ENCODE measurements around the gene MTHFD1.
"Not testable (repeated sequence)": the region's sequence is repeated elsewhere in the genome, so short reads cannot be mapped to it uniquely, and the experiment has no call there.

The MTHFD1 gene

DNA sequence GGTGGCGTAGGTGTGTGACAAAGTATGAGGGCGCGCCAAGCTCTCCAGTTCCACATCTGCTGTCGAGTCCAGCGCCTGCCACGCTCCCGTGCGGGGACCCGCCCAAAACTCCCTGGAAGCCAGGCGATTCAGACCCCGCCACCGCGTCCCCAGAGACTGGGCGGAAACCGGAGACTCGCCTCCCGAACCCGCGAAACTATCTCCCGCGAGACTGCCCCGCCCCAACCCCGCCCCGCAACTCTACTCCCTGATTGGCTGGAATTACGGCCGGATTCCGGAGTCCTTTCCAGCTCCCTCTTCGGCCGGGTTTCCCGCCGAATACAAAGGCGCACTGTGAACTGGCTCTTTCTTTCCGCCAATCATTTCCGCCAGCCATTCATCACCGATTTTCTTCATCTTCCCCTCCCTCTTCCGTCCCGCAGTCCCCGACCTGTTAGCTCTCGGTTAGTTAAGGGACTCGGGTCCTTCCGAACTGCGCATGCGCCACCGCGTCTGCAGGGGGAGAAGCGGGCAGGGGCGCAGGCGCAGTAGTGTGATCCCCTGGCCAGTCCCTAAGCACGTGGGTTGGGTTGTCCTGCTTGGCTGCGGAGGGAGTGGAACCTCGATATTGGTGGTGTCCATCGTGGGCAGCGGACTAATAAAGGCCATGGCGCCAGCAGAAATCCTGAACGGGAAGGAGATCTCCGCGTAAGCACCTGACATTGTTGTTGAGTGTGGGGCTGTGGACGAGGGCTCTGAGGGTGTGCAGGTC is at the start of gene MTHFD1:
TSS of gene MTHFD1 (plus strand) at position 572 of the 751 bp plus-strand sequence. CDS start at position 647, 75 bp downstream.
- DNase-seq (ENCODE audit: low spot score): peak; percentile 98

DNA sequence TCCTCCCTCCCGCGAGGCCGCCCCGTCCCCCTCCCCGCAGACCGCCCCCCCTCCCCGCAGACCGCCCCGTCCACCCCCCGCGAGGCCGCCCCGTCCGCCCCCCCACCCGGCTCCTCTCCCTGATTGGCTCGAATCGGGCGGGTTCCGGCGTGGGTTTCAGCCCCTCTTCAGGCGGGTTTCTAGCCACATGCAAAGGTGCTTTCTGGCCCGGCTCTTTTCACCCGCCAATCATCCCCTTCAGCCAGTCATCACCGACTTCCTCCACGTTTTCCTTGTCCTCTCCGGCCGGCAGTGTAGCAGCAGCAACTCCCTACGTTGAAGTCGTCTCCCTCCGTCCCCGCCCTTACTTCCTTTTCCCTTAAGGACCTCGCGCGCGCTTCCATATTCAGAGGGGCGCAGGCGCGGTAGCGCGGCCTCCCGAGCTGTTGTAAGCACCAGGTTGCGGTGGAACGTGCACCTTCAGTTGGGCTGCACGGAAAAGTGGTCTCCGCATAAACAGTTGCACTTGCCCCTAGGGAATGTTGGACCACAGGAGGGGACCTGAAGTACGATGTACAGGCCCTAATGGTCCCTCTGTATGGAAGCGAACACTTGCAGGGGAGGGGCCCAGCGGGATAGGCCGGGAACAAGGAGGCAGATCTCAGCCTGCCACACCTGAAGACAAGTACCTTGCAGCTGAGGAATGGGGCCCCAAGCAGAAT is 49.4 kb upstream of the MTHFD1 start:
- peak; percentile 99 for DNase-seq (ENCODE audit: low spot score)

DNA sequence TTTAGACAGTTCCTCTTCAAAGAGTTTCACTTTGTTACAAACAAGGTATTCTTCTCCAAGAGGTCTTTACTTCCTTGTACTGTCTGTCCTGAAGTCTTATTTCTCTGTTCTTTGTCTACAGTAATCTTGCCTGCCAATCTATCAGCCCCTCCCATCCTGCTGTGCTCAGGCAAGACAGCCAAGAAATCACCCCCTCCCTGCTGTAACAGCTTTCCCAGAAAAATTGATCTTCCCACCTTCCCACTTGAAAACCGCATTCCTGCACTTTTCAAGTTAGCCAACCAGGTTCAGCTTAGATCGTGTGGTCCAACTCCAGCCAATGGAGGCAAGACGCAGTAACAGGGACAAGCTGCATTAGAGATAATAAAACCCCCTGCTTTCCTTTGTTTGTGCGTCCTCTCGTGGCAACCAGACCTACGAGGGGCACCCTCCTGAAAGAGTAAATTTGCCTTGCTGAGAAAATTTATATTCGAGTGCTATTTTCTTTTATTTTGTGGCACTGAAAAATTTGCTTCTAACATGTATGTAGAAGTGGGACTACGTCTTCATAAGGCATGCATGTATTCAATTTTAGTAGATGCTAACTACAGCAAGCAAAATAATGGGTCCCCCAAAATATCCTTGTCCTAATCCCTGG is 47.5 kb upstream of the MTHFD1 start:
- DNase-seq (ENCODE audit: low spot score): no peak

DNA sequence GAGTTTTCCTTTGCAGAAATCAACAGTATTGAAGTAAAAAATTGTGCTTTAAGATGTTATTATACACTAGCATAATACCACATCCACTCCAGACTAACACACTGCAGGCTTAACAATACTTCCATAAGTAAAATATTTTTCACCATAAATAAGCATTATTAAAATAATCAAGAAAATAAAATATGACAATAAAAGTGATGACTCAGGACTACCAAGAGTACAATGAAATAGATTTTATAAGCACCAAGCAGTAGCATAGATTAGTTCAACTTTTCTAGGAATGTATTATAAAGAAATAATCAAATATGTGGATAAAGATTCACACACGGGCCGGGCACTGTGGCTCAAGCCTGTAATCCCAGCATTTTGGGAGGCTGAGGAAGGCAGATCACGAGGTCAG is 40.4 kb upstream of the MTHFD1 start:
- DNase-seq (ENCODE audit: low spot score): no peak

DNA sequence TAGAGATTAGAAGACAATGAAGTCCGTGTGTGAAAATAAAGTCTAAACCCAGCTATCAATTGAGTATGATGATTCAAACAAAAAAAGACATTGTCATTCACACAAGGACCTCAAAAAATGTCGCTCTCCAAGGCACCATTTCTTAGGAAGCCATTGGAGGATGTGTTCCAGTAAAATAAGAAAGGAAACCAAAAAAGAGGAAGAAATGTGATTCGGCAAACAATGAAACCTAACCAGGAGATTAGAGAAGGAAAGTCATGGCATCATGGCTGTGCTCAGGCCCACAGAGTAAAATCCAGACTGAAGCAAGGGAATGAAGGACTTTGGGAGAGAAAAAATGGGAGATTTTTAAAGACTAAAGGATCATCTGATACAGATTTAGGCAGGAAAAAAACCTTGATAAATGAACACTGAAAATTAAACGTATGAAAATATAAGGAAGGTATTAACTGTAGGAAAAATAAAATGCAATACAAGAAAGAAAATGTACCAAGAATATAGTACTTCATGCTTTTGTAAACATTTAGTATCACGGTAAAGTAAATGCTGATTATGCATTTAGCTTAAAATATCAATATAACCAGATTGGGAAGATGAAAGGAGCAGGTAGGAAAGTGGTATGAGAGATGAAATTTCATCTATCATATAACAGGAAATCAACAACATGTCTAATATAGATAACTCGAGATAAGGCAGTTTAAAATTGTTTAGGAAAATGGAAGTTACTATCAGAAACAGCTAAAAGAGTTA is 38.2 kb upstream of the MTHFD1 start:
- no peak for DNase-seq (ENCODE audit: low spot score)

DNA sequence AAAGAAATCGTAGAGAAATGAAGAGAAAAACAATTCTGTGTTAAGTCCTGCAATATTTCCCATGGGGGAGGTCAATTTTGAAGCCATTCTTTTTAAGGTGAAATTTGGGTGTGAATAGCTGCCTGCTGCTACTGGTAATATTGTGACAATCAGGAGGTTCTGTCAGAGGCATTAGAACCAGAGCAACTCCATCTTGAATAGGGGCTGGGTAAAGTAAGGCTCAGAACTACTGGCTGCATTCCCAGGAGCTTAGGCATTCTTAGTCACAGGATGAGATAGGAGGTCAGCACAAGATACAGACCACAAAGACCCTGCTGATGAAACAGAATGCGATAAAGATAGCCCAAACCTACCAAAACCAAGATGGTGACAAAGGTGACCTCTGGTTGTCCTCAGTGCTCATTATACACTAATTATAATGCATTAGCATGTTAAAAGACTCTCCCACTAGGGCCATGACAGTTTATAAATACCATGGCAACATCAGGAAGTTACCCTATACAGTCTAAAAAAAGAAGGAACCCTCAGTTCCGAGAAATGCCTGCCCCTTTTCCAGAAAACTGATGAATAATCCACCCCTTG is 24.8 kb upstream of the MTHFD1 start:
- peak; percentile 45 for DNase-seq (ENCODE audit: low spot score)

DNA sequence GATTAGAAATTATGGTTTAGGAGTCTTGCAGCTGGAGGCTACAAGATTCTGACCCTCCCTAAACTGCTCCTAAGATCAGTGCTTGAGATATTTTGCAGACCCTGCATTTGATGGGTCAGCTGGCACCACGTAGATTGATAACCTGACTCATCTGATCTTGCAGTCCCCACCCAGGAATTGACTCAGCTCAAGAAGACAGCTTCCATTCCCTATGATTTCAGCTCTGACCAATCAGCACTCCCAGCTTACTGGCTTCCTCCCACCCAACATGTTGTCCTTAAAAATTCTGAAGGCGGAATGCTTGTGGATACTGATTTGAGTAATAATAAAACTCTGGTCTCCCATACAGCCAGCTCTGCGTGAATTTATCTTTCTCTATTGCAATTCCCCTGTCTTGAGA is 23.2 kb upstream of the MTHFD1 start:
- no peak for DNase-seq (ENCODE audit: low spot score)

DNA sequence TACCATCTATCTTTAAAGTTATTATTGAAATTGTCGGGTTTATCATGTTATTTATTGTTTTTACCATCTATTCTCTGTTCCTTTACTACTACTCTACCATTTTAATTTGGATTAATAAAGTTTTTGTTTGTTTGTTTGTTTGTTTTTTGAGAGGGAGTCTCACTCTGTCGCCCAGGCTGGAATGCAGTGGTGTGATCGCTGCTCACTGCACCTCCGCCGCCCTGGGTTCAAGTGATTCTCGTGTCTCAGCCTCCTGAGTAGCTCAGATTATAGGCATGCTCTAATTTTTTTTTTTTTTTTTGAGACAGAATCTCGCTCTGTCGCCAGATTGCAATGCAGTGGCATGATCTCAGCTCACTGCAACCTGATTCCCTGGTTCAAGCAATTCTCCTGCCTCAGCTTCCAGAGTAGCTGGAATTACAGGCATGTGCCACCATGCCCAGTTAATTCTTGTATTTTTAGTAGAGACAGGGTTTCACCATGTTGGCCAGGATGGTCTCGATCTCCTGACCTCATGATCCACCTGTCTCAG is 22.7 kb upstream of the MTHFD1 start:
- not testable (repeated sequence) for DNase-seq (ENCODE audit: low spot score)

DNA sequence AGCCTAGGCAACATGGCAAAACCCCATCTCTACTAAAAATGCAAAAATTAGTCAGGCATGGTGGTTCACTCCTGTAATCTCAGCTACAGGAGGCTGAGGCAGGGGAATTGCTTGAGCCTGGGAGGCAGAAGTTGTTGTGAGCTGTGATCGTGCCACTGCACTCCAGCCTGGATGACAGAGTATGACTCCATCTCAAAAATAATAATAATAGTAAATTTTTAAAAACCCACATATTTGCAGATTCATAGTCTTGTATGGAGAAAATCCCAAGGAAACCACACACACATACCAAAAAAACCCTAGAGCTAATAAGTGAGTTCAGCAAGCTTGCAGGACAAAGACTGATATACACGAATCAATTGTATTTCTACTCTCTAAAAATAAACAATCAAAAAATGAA is 19.0 kb upstream of the MTHFD1 start:
- no peak for DNase-seq (ENCODE audit: low spot score)

DNA sequence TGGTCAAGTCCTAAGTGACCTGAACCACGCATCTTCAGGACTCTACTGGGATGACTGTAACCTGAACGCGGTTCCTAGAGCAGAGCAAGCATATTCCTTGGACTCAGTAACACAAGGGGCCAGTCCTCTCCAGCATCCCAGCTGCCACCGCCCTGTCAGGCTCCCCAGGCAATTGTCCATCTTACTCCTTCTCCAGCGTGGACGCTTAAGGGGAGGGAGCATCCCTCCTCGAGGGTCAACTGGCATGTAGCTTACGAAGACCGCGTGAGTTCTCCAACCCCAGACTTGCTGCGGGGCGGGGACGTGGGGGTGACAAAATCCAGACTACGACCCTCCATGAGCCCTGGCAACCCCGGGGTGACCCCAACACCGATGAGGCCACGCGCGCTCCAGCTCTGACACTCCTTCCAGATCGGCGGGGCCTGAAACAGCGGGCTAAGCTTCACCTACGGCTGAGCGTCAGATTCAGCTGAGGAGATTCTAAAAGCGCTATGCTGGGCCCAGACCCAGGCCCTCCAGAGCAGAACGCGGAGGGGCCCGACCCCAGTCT is 846 bp upstream of the MTHFD1 start:
- DNase-seq (ENCODE audit: low spot score): peak; percentile 51

DNA sequence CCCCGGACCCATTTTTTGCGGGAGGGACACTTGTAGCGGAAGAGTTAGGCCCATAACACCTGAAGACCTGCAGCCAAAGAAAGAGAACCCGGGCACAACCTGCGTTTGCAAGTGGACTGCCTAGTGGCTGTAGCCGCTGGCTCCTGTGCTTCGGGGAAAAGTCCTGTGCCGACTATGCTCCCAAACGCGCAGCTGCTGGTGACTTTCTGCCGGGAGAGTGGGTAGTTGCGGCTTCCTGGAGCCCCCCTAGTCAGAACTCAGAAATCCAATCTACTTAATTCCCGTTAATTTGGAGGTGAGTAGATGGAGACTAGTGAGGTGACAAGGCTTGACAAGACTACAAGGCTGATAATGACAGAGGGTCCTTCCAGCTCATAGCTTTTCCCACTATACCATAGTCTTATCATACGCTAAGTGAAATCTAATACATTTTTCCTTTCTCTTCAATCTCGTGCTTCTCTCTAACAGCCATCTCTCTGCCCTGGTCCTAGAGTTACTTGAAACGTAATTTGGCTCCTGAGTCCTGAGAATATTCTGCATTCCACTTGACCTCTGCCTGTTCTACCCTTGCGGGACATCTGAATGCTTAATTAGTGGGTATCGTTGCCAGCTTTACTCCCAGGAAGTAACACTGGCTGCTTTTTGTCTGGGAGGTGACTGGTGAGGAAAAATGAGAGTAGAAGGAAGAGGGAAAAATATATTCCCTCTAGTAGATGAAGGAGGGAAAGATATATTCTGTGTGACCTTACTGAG is 556 bp downstream of the MTHFD1 start:
- peak; percentile 54 for DNase-seq (ENCODE audit: low spot score)

DNA sequence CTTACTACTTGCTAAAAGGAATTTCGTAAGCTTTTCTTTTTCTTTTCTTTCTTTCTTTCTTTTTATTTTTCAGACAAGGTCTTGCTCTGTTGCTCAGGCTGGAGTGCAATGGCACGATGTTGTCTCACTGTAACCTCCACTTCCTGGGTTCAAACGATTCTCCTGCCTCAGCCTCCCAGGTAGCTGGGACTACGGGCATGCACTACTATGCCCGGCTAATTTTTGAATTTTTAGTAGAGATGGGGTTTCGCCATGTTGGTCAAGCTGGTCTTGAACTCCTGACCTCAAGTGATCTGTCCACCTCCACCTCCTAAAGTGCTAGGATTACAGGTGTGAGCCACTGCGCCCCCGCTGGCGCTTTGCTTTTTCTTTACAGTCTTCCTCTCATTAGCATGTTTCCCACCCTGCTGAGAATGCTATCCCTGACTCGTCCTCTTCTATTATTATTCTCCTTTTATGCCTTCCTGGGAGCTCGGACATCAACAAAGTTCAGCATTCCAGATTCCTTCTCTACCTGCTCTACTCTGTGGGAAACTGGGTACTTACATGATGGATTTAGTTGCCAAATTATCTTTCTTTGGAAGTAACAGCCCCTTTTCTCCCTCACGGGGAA is 3.1 kb downstream of the MTHFD1 start:
- DNase-seq (ENCODE audit: low spot score): no peak

DNA sequence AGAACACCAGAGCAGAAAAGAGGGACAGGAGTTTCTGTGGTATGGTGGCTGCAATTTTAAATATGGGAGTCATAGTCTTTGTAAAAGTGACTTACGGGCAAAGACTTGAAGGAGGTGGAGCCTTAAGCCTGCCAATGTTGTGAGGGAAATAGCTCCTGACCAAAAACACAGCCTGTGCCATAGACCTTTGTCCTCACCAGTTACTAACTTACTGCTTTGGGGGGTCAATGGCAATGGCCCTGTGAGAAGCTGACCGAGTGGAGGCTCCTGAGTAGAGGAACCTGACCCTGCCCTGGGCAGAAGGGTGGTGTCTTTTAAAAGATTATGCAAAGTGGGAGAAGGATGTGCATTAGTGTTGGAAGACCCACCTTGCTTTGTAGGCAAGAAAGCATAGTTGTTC is 3.8 kb downstream of the MTHFD1 start:
- no peak for DNase-seq (ENCODE audit: low spot score)

DNA sequence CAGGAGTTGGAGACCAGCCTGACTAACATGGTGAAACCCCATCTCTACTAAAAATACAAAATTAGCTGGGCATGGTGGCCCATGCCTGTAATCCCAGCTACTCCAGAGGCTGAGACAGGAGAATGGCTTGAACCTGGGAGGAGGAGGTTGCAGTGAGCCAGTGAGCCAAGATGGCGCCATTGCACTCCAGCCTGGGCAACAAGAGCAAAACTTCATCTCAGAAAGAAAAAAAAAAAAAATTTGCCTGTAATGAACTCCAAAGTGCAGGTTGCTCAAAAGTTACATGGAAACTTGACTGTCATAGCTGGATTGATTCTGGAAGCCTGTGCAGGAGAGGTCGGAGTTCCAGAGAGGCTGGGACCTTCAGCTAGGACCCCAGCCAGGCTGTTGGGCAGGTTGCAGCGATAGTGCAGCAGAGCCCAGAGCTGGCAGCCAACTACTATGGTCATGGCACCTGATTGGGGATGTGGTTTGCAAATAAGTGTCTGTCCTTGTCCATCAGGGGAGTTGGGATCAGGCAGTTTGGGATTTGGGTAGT is 5.1 kb downstream of the MTHFD1 start:
- not testable (repeated sequence) for DNase-seq (ENCODE audit: low spot score)

DNA sequence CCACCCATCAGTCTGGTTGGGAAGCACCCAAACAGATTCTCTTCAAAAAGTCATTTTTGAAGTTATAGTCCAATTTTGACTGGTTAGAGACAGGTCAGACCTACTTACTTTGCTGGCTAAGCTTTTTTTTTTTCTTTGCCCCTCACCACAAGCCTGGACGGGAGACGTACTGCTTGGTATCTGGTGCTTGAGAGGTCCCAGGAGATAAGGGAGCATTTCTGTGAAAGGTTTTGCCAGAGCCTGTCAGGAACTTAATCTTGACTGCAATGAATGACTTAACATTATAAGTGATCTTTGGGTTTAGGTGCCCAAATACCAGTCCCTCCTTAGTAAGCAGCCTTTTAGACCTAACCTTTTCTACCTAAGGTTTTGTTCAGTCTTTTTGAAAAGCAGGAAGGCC is 6.3 kb downstream of the MTHFD1 start:
- DNase-seq (ENCODE audit: low spot score): no peak

DNA sequence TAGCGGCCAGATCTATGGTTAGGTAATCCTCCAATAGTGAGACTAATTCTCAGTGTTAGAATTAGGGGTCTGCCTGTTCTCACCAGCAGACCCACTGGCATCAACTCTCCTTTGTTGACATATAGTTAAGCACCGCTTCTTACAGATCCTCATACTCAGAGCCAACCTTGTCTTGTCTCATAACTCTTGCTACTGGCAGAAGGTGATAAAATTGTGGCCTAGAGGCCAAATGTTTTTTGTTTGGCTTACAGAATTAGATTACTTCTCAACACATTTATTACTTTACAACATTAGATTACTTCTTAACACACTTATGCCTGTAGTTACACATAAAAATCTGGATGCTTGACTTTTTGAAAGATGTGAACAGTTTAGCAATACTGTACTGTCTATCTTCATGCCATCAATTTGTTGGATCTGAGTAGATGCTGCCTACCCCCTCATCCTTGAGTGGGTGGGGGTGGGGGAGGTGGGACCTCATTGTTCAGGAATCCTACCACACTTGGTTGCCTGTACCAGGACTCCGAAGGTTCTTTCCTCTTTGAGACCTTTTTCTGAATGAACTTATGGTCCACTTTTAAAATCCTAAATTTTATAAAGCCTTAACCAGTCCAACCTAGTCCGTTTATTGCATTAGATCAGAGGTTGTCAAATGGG is 7.0 kb downstream of the MTHFD1 start:
- DNase-seq (ENCODE audit: low spot score): no peak

DNA sequence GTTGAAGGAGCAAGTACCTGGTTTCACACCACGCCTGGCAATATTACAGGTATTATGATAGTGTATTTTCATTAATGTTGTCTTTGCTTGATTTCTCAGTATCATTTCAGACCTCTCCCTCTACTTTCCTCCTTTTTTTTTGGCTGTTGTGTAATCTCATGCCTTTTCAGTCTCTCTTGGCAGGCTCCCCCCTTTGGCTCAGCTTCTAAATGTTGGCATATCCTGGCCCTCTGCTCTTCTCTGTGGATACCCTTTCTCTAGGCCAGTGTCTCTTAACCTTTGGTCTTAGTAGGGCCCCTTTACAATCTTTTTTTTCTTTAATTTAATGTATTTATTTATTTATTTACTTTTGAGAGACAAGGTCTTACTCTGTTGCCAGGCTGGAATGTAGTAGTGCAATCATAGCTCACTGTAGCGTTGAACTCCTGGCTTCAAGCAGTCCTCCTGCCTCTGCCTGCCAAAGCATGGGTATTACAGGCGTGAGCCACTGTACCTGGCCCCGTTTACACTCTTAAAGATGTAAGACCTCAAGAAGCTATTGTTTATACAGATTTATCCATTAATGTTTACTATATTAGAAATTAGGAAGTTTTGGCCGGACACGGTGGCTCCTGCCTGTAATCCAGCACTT is 12.8 kb downstream of the MTHFD1 start:
- no peak for DNase-seq (ENCODE audit: low spot score)

DNA sequence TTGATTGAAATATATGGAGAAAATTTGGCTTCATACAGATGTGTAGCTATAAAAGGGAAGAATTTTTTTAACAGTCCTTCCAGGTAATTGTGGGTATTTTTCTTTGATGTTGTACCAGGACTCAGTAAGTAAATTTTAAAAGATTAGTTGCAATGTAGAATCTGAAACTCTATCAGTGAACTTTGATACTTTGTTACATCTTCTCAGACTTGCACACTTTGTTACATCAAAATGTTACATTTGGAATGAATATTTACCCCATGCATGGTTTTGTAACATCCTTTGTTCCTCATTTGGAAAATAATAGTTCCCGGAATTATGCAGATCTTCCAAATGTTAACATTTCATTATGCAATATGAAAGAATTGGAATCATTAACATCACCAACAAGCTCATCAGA is 13.8 kb downstream of the MTHFD1 start:
- no peak for DNase-seq (ENCODE audit: low spot score)

DNA sequence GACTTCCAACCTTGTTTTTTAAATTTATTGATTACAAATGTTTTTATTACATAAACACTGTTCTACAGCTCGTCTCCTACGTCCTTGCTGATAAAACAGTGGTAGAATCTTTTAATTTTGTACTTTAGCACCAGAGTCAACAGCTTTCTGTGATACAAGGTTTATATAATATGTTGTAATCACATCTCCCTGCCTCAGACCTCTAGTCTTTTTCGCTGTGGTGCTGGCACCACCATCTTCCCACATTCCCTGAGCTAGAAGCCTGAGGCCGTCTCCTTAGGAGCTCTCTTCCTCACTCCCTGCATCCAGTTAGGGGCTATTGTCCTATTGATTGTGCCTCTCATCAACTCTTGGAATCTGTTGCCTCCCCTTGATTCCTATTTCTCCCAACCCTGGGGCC is 17.1 kb downstream of the MTHFD1 start:
- DNase-seq (ENCODE audit: low spot score): no peak

Measured in RKO (cell line).